H1 (cell line): ENCODE measurements around the gene APOBEC3H. TPM values are rescaled to one million over a fixed set of nuclear protein-coding genes. Genes with fewer than 3 reads are reported as not detected.

Source experiments
- CTCF ChIA-PET: fragments of 300-600 bp; sonication (Branson Sonifier 250); formaldehyde crosslinking; loops from one replicate; lab custom pipeline; 2021; ENCODE audit not compliant: partially characterized antibody; lab: Charles Lee
- POLR2A ChIA-PET: fragments of 300-600 bp; sonication (Branson Sonifier 250); formaldehyde crosslinking; loops from one replicate; lab custom pipeline; 2021; ENCODE audit warnings: inconsistent platforms; ENCODE audit not compliant: partially characterized antibody; lab: Charles Lee
- DNase-seq, 2 experiments: peaks; one replicate each; pipeline versions ENCODE4 v3.0.0 to v3.0.0-alpha.2; 2010 to 2022; ENCODE audit warnings: low spot score in 2 of 2, low read depth in 1 of 2, mixed read lengths in 1 of 2
- FAIRE-seq: peaks from 2 replicates; lab custom pipeline; 2011; peaks lifted over from hg19 to GRCh38; lab: Jason Lieb, UNC
- H2AFZ ChIP-seq: 2 replicates; pipeline ENCODE4 v1.8.1; 2012; ENCODE audit warnings: low read length, inconsistent platforms
- H2AK5ac ChIP-seq: 2 replicates; pipeline ENCODE4 v1.6.1; 2013; ENCODE audit warnings: low read depth, low read length
- H2BK120ac ChIP-seq: replicated peaks from 2 replicates; pipeline ENCODE3; 2013; ENCODE audit warnings: low read depth, low read length, inconsistent platforms
- H2BK12ac ChIP-seq: 2 replicates; pipeline ENCODE4 v1.6.1; 2013; ENCODE audit warnings: low read depth, low read length
- H2BK15ac ChIP-seq: 2 replicates; pipeline ENCODE4 v1.6.1; 2013; ENCODE audit warnings: low read length
- H2BK20ac ChIP-seq: 2 replicates; pipeline ENCODE4 v1.6.1; 2013; ENCODE audit warnings: low read length
- H2BK5ac ChIP-seq: 2 replicates; pipeline ENCODE4 v1.6.1; 2013; ENCODE audit warnings: low read depth, low read length
- H3K14ac ChIP-seq: 2 replicates; pipeline ENCODE4 v1.6.1; 2013; ENCODE audit warnings: inconsistent platforms; ENCODE audit not compliant: insufficient read length
- H3K18ac ChIP-seq: 2 replicates; pipeline ENCODE4 v1.6.1; 2013; ENCODE audit warnings: low read length; ENCODE audit errors: extremely low read depth
- H3K23ac ChIP-seq: 2 replicates; pipeline ENCODE4 v1.6.1; 2013; ENCODE audit warnings: inconsistent platforms; ENCODE audit not compliant: insufficient read length
- H3K23me2 ChIP-seq: 2 replicates; pipeline ENCODE4 v1.6.1; 2013; ENCODE audit warnings: low read depth, low read length
- H3K27ac ChIP-seq: 2 replicates; pipeline ENCODE4 v1.6.1; 2011; ENCODE audit warnings: low read depth, low read length, inconsistent platforms
- H3K27me3 ChIP-seq, 4 experiments: replicated peaks in 1 of 4; 1 replicate in 1 of 4; 2 replicates in 3 of 4; pipeline versions ENCODE4 v1.6.1 to v1.8.1; 2011 to 2013; ENCODE audit warnings: low read length in 3 of 4, mild to moderate bottlenecking in 3 of 4, inconsistent platforms in 2 of 4, mixed read lengths in 2 of 4, moderate library complexity in 1 of 4; ENCODE audit not compliant: control insufficient read depth in 3 of 4, insufficient read depth in 3 of 4; ENCODE audit errors: extremely low read depth in 1 of 4
- H3K36me3 ChIP-seq, 4 experiments: 2 replicates each; pipeline versions ENCODE4 v1.6.1 to v1.8.1; 2011 to 2013; ENCODE audit warnings: mild to moderate bottlenecking in 4 of 4, low read length in 3 of 4, moderate library complexity in 2 of 4, control low read depth in 1 of 4, inconsistent platforms in 1 of 4; ENCODE audit not compliant: insufficient read depth in 4 of 4, control insufficient read depth in 2 of 4
- H3K4ac ChIP-seq: replicated peaks from 2 replicates; pipeline ENCODE3; 2013; ENCODE audit warnings: low read length, low read depth, mixed read lengths, inconsistent platforms; ENCODE audit not compliant: insufficient read length
- H3K4me1 ChIP-seq, 4 experiments: replicated peaks in 1 of 4; 1 replicate in 1 of 4; 2 replicates in 3 of 4; pipeline versions ENCODE4 v1.6.1 to v1.8.1; 2011 to 2013; ENCODE audit warnings: low read length in 3 of 4, inconsistent platforms in 2 of 4, mixed read lengths in 1 of 4; ENCODE audit not compliant: insufficient read depth in 4 of 4, control insufficient read depth in 3 of 4
- H3K4me2 ChIP-seq, 2 experiments: 2 replicates each; pipeline versions ENCODE4 v1.6.1 to v1.8.1; 2011 to 2013; ENCODE audit warnings: low read depth in 2 of 2, low read length in 2 of 2, control low read depth in 1 of 2, inconsistent platforms in 1 of 2, mild to moderate bottlenecking in 1 of 2; ENCODE audit not compliant: insufficient read depth in 1 of 2
- H3K4me3 ChIP-seq, 4 experiments: fragments of 200-600, 300-600 bp in 1 of 4; sonication (generic), shearing (Covaris generic), sonication (Bioruptor Twin) in 1 of 4; 2 replicates each; pipeline versions ENCODE4 v1.5.1 to v1.8.1; 2011 to 2016; ENCODE audit warnings: low read length in 4 of 4, low read depth in 3 of 4, control low read depth in 2 of 4, inconsistent platforms in 2 of 4, mild to moderate bottlenecking in 2 of 4, mixed read lengths in 1 of 4, moderate library complexity in 1 of 4; ENCODE audit not compliant: insufficient read depth in 2 of 4; ENCODE audit errors: extremely low read depth in 1 of 4
- H3K56ac ChIP-seq: replicated peaks from 2 replicates; pipeline ENCODE3; 2013; ENCODE audit warnings: low read depth, mild to moderate bottlenecking, mixed read lengths, low read length, inconsistent platforms; ENCODE audit not compliant: insufficient read length
- H3K79me1 ChIP-seq: 2 replicates; pipeline ENCODE4 v1.6.1; 2013; ENCODE audit warnings: low read depth, low read length, control low read depth
- H3K79me2 ChIP-seq, 2 experiments: 2 replicates each; pipeline versions ENCODE4 v1.6.1 to v1.8.1; 2012 to 2013; ENCODE audit warnings: low read length in 2 of 2, mild to moderate bottlenecking in 2 of 2, inconsistent platforms in 1 of 2; ENCODE audit not compliant: insufficient read depth in 2 of 2, control insufficient read depth in 1 of 2
- H3K9ac ChIP-seq, 4 experiments: replicated peaks in 1 of 4; 1 replicate in 1 of 4; 2 replicates in 3 of 4; pipeline versions ENCODE4 v1.6.1 to v1.8.1; 2011 to 2013; ENCODE audit warnings: low read depth in 3 of 4, low read length in 3 of 4, control low read depth in 2 of 4, mild to moderate bottlenecking in 2 of 4, moderate library complexity in 2 of 4, inconsistent platforms in 1 of 4; ENCODE audit errors: extremely low read depth in 1 of 4
- H3K9me3 ChIP-seq, 2 experiments: 2 replicates each; pipeline versions ENCODE4 v1.6.1 to v1.8.1; 2012 to 2013; ENCODE audit warnings: mild to moderate bottlenecking in 2 of 2, moderate library complexity in 2 of 2, control low read depth in 1 of 2, inconsistent platforms in 1 of 2, low read depth in 1 of 2, low read length in 1 of 2, mixed read lengths in 1 of 2; ENCODE audit not compliant: insufficient read depth in 2 of 2
- H4K20me1 ChIP-seq, 2 experiments: replicated peaks in 1 of 2; 2 replicates each; pipeline versions ENCODE3 to v1.8.1; 2011 to 2013; ENCODE audit warnings: inconsistent platforms in 2 of 2, low read length in 2 of 2, mild to moderate bottlenecking in 1 of 2; ENCODE audit not compliant: insufficient read depth in 2 of 2, control insufficient read depth in 1 of 2
- H4K5ac ChIP-seq: 2 replicates; pipeline ENCODE4 v1.6.1; 2013; ENCODE audit warnings: low read length, low read depth, mixed read lengths, inconsistent platforms; ENCODE audit not compliant: insufficient read length
- H4K8ac ChIP-seq: 2 replicates; pipeline ENCODE4 v1.8.0; 2013; ENCODE audit warnings: mild to moderate bottlenecking, moderate library complexity, low read length, inconsistent platforms; ENCODE audit not compliant: insufficient read depth; ENCODE audit errors: extremely low read depth
- H4K91ac ChIP-seq: replicated peaks from 2 replicates; pipeline ENCODE3; 2013; ENCODE audit warnings: low read length, mixed read lengths, inconsistent platforms; ENCODE audit not compliant: insufficient read length
- E2F6 ChIP-seq: IDR thresholded peaks from 2 replicates; pipeline ENCODE4 v1.6.1; 2012; ENCODE audit warnings: inconsistent platforms
- FOSL1 ChIP-seq: IDR thresholded peaks from 2 replicates; pipeline ENCODE4 v1.6.1; 2011; ENCODE audit warnings: mild to moderate bottlenecking, low read depth, low read length, moderate library complexity; ENCODE audit not compliant: insufficient read depth
- MAX ChIP-seq: IDR thresholded peaks from 2 replicates; pipeline ENCODE4 v1.6.1; 2012; ENCODE audit warnings: inconsistent platforms
- WGBS, 2 experiments: shearing (Covaris generic) in 1 of 2; methylation state at CpG; one replicate each; pipeline versions ENCODE4 v1.1.6 to v1.1.7; 2013 to 2015; ENCODE audit warnings: low lambda C conversion rate in 2 of 2, mixed read lengths in 2 of 2, inconsistent platforms in 1 of 2, low coverage in 1 of 2, missing lambda C conversion rate in 1 of 2; ENCODE audit not compliant: insufficient replicate concordance in 2 of 2, insufficient coverage in 1 of 2, insufficient read length in 1 of 2; ENCODE audit errors: extremely low coverage in 1 of 2, missing lambda C conversion rate in 1 of 2; 5-methylcytosine and 5-hydroxymethylcytosine counted together
- polyA plus RNA-seq, 7 experiments: library from polyadenylated mRNA; depleted of rRNA in 3 of 7; stranded (reverse) in 5 of 7; unstranded in 2 of 7; fragments of >200 nt in 5 of 7; fragments of 200-250 nt in 2 of 7; gene quantifications; 1 replicate in 5 of 7; 2 replicates in 1 of 7; 4 replicates in 1 of 7; pipeline versions ENCODE4 v1.2.1 to v1.2.3, GENCODE V29; 2011 to 2013; ENCODE audit warnings: missing spikeins in 2 of 7, mixed read lengths in 2 of 7
- total RNA-seq: library from RNA; stranded (reverse); fragmentation: NEBNext Ultra II Directional; extraction: Animal tissue kit (Norgen Biotek cat#: 25700); gene quantifications from 2 replicates; pipeline ENCODE4 v1.2.1, GENCODE V29; 2021

The APOBEC3H gene
- total and polyA plus RNA-seq, 2 of the 8 experiments (the other 6 are each of a cell fraction or from before 2014, with no cell fraction given), result 0.47 to 0.56 TPM

- ChIA-PET CTCF (interaction anchor here (0.7 to 6.5 kb wide), 13 partner anchors 9 to 356 kb away, joined by 3 to 47 read pairs (median 4); partner anchors contain the start of gene APOBEC3D), POLR2A (interaction anchor here (0.9 to 1.6 kb wide), 7 partner anchors 11 to 386 kb away, joined by 3 to 5 read pairs (median 3); partner anchors contain the start of gene RPL3)
- no peak for DNase-seq
- WGBS, 2 experiments, result 12% methylated on average over 14 of the region's 33 CpGs; no CpG with 5 or more reads in 1 of the 2 experiments
- H4K20me1 ChIP-seq, result no peaks in the 10 kb centered on the region
- H3K4ac ChIP-seq, result no peak overlapping the region
- H3K4me1 ChIP-seq, result peaks cover 0 to 2% (median 2%) of the 10 kb centered on the region in 4 experiments; a peak in 4 of 7 replicates
- H3K56ac ChIP-seq, result no peak overlapping the region
- no peak overlapping the region for H2AK5ac ChIP-seq
- peak overlapping the region; percentile 78 for H3K18ac ChIP-seq
- H3K23ac ChIP-seq, result no peak overlapping the region
- peak overlapping the region; percentile 58 to 62 for H3K4me2 ChIP-seq
- H3K14ac ChIP-seq, result no peak overlapping the region
- H3K36me3 ChIP-seq, result no peaks in the 10 kb centered on the region
- peak overlapping the region; percentile 84 for H4K91ac ChIP-seq
- no peak for FAIRE-seq
- peak overlapping the region; percentile 83; the same call in 1 of the 2 replicates for H2BK15ac ChIP-seq
- H2BK20ac ChIP-seq, result 0 out of 2 replicates have a peak overlapping the region, but pooled peaks have one; percentile 15
- H3K4me3 ChIP-seq, result peak overlapping the region in 1 of 4 experiments; percentile 49; a peak in 3 of 8 replicates
- H2BK5ac ChIP-seq, result no peak overlapping the region
- H3K23me2 ChIP-seq, result no peaks in the 10 kb centered on the region
- TF ChIP-seq FOSL1, result no peak
- 0 out of 2 replicates have a peak, but pooled peaks have one; percentile 14 for TF ChIP-seq MAX
- TF ChIP-seq E2F6, result peak; percentile 70
- TF ChIP-seq, all 59 proteins: peak for 2
- H2BK12ac ChIP-seq, result no peak overlapping the region
- H3K9ac ChIP-seq, result no peak overlapping the region
- no peak overlapping the region; the same call in 1 of the 2 replicates for H4K8ac ChIP-seq
- no peaks in the 10 kb centered on the region for H3K27me3 ChIP-seq
- H4K5ac ChIP-seq, result peak overlapping the region; percentile 72
- H3K27ac ChIP-seq, result no peak overlapping the region
- H2BK120ac ChIP-seq, result peak overlapping the region; percentile 75
- peak overlapping the region; percentile 95; the same call in 1 of the 2 replicates for H2AFZ ChIP-seq
- H3K79me1 ChIP-seq, result no peaks in the 10 kb centered on the region
- no peaks in the 10 kb centered on the region for H3K79me2 ChIP-seq
- 0 out of 4 replicates have a peak, but pooled peaks cover 0 to 3% of the 10 kb centered on the region in 2 experiments for H3K9me3 ChIP-seq
Observed at GRCh38 chr22:39123751-39124581, 26.9 kb downstream of the APOBEC3H start.
